DOHH2 (cell line): ENCODE results near the gene SSH2.

Source experiments
- EZH2phosphoT487 ChIP-seq: fragments of 200-600 bp; sonication (generic); IDR thresholded peaks from 2 replicates; pipeline ENCODE4 v1.6.1; 2017; ENCODE audit warnings: borderline replicate concordance, mild to moderate bottlenecking, antibody characterized with exemption, low read length, moderate library complexity, mixed read lengths
- TF ChIP-seq, protein P1 (sequence below): fragments of 200-600 bp; sonication (generic); IDR thresholded peaks from one replicate; pipeline ENCODE4 v1.5.1; 2014; ENCODE audit warnings: antibody characterized with exemption, mild to moderate bottlenecking, low read depth, low read length; ENCODE audit not compliant: poor library complexity, severe bottlenecking

DNA sequence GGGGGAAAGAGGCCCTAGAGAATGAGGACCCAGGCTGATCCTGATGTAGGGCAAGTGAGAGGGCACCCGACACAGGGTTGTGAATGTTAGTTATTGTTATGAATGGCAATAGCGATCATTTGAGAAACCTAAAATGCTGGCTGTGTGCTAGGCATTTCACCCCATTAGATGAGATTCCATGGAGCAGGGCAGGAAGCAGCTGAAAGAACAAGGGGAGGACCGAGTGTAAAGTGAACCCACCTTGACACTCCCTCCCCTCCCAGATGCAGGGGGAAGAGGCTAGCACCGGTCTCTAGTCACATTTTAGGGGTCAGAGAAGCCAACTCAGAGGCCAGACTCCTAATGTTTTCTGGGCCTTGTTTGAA is 306.8 kb downstream of the SSH2 start:
- TF ChIP-seq, protein P1, sequence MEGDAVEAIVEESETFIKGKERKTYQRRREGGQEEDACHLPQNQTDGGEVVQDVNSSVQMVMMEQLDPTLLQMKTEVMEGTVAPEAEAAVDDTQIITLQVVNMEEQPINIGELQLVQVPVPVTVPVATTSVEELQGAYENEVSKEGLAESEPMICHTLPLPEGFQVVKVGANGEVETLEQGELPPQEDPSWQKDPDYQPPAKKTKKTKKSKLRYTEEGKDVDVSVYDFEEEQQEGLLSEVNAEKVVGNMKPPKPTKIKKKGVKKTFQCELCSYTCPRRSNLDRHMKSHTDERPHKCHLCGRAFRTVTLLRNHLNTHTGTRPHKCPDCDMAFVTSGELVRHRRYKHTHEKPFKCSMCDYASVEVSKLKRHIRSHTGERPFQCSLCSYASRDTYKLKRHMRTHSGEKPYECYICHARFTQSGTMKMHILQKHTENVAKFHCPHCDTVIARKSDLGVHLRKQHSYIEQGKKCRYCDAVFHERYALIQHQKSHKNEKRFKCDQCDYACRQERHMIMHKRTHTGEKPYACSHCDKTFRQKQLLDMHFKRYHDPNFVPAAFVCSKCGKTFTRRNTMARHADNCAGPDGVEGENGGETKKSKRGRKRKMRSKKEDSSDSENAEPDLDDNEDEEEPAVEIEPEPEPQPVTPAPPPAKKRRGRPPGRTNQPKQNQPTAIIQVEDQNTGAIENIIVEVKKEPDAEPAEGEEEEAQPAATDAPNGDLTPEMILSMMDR, result no peak
- TF ChIP-seq EZH2phosphoT487, result no peak
